Parathyroid adenoma (tissue), 2 donors: Measurements from ENCODE around the gene NKD1.

Source experiments
- H2AFZ ChIP-seq: fragments of 300-600 bp; sonication (generic); one replicate; pipeline ENCODE4 v1.7.0; 2017; ENCODE audit warnings: antibody characterized with exemption, mild to moderate bottlenecking
- H3K27ac ChIP-seq: fragments of 300-600 bp; sonication (generic); one replicate; pipeline ENCODE4 v1.7.0; 2017
- H3K27me3 ChIP-seq: fragments of 300-600 bp; sonication (generic); one replicate; pipeline ENCODE4 v1.7.0; 2017; ENCODE audit warnings: low read length; ENCODE audit not compliant: control insufficient read depth, insufficient read depth
- H3K36me3 ChIP-seq: fragments of 300-600 bp; sonication (generic); one replicate; pipeline ENCODE4 v1.7.0; 2017; ENCODE audit warnings: low read length; ENCODE audit not compliant: control insufficient read depth, insufficient read depth
- H3K4me1 ChIP-seq: fragments of 300-600 bp; sonication (generic); one replicate; pipeline ENCODE4 v1.7.0; 2017; ENCODE audit warnings: control low read depth
- H3K4me2 ChIP-seq: fragments of 300-600 bp; sonication (generic); one replicate; pipeline ENCODE4 v1.7.0; 2017; ENCODE audit warnings: low read length
- H3K4me3 ChIP-seq: fragments of 300-600 bp; sonication (generic); one replicate; pipeline ENCODE4 v1.7.0; 2017; ENCODE audit warnings: low read depth, low read length
- H3K79me2 ChIP-seq: fragments of 300-600 bp; sonication (generic); one replicate; pipeline ENCODE4 v1.7.0; 2017; ENCODE audit warnings: control low read depth
- H3K9ac ChIP-seq: fragments of 300-600 bp; sonication (generic); one replicate; pipeline ENCODE4 v1.7.0; 2017; ENCODE audit warnings: mild to moderate bottlenecking
- H3K9me3 ChIP-seq: fragments of 300-600 bp; sonication (generic); one replicate; pipeline ENCODE4 v1.7.0; 2017; ENCODE audit warnings: low read length; ENCODE audit not compliant: control insufficient read depth
- TF ChIP-seq, protein P1 (sequence below): fragments of 300-600 bp; sonication (generic); IDR thresholded peaks from one replicate; pipeline ENCODE4 v1.7.0; 2017; ENCODE audit warnings: antibody characterized with exemption, mild to moderate bottlenecking
- donor health status: primary hyperparathyroidism.

NKD1 gene

GRCh38 chr16:50697881-50698767 lies 149.9 kb downstream of the NKD1 start:
- Histone ChIP-seq H3K4me3 (peak overlapping the region; percentile 27), H3K4me1 (peaks cover 8% of the 10 kb centered on the region)

More at GRCh38 chr16:50697881-50698767, 149.9 kb downstream of the NKD1 start:
- H3K27ac ChIP-seq = peak overlapping the region; percentile 43
- H3K79me2 ChIP-seq = no peaks in the 10 kb centered on the region
- no peaks in the 10 kb centered on the region for H3K36me3 ChIP-seq
- H3K27me3 ChIP-seq = no peaks in the 10 kb centered on the region
- no peaks in the 10 kb centered on the region for H3K9me3 ChIP-seq
- no peak overlapping the region for H3K9ac ChIP-seq
- TF ChIP-seq, protein P1, sequence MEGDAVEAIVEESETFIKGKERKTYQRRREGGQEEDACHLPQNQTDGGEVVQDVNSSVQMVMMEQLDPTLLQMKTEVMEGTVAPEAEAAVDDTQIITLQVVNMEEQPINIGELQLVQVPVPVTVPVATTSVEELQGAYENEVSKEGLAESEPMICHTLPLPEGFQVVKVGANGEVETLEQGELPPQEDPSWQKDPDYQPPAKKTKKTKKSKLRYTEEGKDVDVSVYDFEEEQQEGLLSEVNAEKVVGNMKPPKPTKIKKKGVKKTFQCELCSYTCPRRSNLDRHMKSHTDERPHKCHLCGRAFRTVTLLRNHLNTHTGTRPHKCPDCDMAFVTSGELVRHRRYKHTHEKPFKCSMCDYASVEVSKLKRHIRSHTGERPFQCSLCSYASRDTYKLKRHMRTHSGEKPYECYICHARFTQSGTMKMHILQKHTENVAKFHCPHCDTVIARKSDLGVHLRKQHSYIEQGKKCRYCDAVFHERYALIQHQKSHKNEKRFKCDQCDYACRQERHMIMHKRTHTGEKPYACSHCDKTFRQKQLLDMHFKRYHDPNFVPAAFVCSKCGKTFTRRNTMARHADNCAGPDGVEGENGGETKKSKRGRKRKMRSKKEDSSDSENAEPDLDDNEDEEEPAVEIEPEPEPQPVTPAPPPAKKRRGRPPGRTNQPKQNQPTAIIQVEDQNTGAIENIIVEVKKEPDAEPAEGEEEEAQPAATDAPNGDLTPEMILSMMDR = no peak
- peak overlapping the region; percentile 94 for H2AFZ ChIP-seq
- H3K4me2 ChIP-seq = peak overlapping the region; percentile 81
